Ecto neural progenitor cell (in vitro differentiated cells): ENCODE data around the gene ACTL7A.
"Not testable (repeated sequence)": the region's sequence is repeated elsewhere in the genome, so short reads cannot be mapped to it uniquely, and the experiment has no call there.

Experiments used
- DNase-seq: peaks from one replicate; pipeline ENCODE4 v3.0.0-alpha.2; 2018; ENCODE audit warnings: low spot score

The ACTL7A gene, protein sequence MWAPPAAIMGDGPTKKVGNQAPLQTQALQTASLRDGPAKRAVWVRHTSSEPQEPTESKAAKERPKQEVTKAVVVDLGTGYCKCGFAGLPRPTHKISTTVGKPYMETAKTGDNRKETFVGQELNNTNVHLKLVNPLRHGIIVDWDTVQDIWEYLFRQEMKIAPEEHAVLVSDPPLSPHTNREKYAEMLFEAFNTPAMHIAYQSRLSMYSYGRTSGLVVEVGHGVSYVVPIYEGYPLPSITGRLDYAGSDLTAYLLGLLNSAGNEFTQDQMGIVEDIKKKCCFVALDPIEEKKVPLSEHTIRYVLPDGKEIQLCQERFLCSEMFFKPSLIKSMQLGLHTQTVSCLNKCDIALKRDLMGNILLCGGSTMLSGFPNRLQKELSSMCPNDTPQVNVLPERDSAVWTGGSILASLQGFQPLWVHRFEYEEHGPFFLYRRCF

GRCh38 chr9:108861997-108862396 lies at the start of gene ACTL7A:
Gene ACTL7A, plus strand, starts transcription at chr9:108862266. Its CDS starts 57 bp downstream, at chr9:108862323.
- no peak for DNase-seq

DNA sequence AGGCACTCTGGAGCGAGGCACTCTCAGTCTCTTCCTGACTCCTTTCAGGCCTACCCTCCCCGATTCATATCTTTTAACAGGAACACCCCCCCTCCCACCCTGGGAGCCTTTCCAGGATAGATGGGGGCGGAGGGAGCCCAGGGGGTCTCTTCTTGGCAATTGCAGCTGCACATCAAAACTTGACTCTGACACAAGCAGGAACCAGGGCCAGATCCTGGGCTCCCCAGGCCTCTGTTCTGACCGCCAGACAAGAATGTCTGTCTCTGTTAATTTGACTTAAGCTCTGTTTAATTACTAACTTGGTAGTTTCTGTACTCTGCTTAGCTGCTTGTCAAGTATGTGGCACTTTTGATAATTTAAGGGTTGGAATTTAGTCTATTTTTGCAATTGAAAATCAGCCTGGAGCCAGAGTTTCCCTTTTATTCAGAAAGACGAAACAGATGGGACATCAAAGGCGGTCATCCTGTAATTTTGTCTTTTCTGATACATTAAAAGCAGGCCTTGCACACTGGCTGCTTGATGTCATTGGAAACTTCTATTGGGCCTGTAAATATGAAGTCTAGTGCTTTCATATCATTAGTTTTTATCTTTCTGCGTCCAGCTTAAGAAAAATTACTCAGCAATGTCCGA lies 49.6 kb upstream of the ACTL7A start:
- no peak for DNase-seq

- no peak for DNase-seq
These were observed 48.0 kb upstream of the ACTL7A start for GRCh38 chr9:108813951-108814601.

DNA sequence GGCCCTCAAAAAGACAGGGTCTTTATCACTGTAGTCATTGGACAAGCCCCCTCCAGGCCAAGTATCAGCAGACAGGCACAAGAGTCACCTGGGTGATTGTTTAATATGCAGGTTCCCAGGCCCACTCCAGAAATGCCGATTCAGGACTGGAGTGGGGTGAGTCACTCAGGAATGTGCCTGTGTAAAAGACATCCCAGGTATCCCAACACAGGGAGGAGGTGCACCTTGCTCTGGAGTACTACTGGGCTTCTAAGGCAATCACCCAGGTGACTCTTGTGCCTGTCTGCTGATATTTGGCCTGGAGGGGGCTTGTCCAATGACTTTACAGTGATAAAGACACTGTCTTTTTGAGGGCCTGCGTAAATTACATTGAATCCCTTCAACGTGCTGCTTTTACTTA lies 46.9 kb upstream of the ACTL7A start:
- no peak for DNase-seq

GRCh38 chr9:108816037-108816436 lies 46.0 kb upstream of the ACTL7A start:
- DNase-seq: no peak

- no peak for DNase-seq
These were observed 38.2 kb upstream of the ACTL7A start for GRCh38 chr9:108823829-108824228.

- no peak for DNase-seq
These were observed 31.8 kb upstream of the ACTL7A start for GRCh38 chr9:108830272-108830671.

GRCh38 chr9:108831496-108832178 lies 30.4 kb upstream of the ACTL7A start:
- no peak for DNase-seq

- DNase-seq: no peak
These were observed 29.9 kb upstream of the ACTL7A start for GRCh38 chr9:108832179-108832500.

DNA sequence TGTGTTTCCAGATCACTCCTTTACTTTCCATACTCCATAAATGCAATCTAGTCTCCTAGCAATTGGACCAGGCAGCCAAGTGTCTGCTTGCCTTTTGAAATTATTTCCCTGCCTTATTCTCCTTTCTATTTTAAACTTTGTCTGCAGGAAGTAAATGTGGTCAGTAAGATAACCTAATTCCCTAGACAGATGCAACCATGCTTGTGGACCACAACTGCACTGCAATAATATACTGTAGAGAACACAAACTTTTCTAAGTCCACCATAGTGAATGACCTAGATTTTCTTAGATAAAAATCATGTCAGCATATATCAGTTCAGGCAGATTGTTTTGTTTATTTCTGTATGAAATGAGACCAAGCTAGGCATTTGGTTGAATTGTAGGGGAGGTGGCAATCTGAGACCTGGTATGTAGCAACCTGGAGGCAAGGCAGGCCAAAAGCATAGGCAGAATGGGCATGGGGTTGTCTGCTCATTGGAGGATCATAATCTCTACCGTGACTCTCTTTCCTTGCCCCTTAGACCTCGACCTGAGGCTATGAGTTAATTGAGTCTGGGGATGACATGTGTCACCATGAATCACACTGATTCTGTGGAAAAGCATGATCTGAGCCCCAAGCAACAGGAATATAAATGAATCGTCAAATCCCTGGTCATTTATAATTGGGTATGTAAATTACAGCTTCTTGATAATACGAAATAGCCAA lies 27.0 kb upstream of the ACTL7A start:
- DNase-seq: no peak

GRCh38 chr9:108835831-108836230 lies 26.2 kb upstream of the ACTL7A start:
- DNase-seq: no peak

DNA sequence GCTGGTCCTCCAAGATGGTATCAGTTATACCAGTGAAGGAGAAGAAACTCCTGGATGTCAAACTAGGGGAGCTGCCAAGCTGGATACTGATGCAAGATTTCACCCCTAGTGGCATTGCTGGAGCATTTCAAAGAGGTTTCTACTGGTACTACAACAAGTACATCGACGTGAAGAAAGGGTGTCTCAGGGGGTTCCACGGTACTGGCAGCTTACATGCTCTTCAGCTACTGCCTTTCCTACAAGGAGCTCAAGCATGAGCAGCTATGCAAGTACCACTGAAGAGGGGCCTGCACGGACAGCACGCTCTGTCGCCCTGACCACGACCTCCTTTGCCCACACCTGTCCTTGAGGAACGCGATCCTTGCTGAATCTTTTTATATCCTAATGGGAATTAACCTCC lies 25.7 kb upstream of the ACTL7A start:
- DNase-seq: no peak

DNA sequence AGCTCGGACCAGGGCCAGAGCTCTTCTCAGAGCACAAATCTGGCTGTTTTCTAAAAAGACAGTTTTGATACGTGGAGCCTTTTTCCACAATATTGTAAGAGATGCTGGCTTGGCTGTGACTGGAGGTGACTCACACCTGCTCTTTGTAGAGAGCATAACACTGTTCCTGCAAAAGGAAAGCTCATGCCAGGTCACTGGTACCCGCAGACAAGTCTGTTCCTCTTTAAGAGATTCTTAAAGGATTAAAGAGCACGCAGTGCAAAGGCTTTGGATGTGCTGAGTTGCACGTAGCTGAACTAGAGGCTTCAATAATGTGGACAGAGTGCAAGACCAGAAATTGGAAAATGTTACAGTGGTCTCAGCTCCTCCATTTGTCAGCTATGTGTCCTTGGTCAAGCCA lies 25.3 kb upstream of the ACTL7A start:
- no peak for DNase-seq

GRCh38 chr9:108837530-108837929 lies 24.5 kb upstream of the ACTL7A start:
- DNase-seq: no peak

- no peak for DNase-seq
These were observed 24.0 kb upstream of the ACTL7A start for GRCh38 chr9:108838017-108838416.

DNA sequence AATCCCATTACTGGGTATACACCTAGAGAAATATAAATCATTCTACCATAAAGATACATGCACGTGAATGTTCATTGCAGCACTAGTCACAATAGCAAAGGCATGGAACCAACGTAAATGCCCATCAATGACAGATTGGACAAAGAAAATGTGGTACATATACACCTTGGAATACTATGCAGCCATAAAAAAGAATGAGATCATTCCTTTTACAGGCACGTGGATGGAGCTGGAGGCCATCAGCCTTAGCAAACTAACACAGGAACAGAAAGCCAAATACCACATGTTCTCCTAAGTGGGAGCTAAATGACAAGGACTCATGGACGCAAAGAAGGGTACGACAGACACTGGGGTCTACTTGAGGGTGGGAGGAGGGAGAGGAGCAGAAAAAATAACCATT lies 22.5 kb upstream of the ACTL7A start:
- DNase-seq: not testable (repeated sequence)

- no peak for DNase-seq
These were observed 19.3 kb upstream of the ACTL7A start for GRCh38 chr9:108842610-108843295.

DNA sequence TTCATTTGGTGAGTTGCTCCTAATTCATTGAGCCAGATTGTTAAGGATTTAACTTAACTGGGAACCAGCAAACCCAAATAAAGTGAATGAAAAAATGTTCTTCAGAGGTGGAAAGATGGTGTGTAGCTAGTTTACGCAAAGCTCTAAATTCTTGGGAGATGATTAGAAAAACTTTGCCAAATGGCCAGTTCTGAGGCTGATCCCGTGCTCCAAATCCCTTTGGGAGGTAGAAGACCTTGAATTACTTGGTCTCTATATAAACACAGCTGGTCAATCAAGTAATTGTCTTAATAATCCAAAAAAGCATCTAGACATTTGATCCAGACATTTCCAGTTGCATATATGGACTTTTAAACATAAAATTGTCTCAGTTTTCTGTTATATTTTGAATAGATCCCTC lies 17.7 kb upstream of the ACTL7A start:
- no peak for DNase-seq

GRCh38 chr9:108844856-108845255 lies 17.2 kb upstream of the ACTL7A start:
- DNase-seq: no peak

DNA sequence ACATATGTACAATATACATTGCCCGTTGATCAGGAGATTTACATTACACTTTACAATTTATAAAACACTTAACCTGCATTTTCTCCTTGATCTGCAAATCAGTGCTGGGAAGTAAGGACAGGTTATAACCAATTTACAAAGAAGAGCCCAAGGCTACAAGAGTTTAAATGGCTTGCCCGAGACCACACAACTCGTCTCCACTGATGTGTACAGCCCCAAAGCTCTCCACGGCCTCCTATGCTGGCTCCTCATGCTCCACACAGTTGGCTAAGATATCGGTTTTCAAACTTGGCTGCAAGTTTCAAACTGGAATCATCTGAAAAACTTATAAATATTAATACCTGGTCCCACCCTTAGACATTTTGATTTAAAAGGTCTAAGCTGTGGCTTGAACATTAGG lies 16.6 kb upstream of the ACTL7A start:
- DNase-seq: no peak

- DNase-seq: no peak
These were observed 16.1 kb upstream of the ACTL7A start for GRCh38 chr9:108845947-108846346.
